KMS-11 (cell line): ENCODE results near the gene CERS6.

Source experiments
- H2AFZ ChIP-seq: fragments of 200-600 bp; sonication (generic); 2 replicates; pipeline ENCODE4 v1.6.1; 2016; ENCODE audit warnings: antibody characterized with exemption, mixed run types, low read depth
- H3K27ac ChIP-seq: fragments of 200-600 bp; sonication (generic); 2 replicates; pipeline ENCODE4 v1.6.1; 2016; ENCODE audit warnings: mild to moderate bottlenecking, mixed run types
- H3K27me3 ChIP-seq: fragments of 200-600 bp; sonication (generic); 2 replicates; pipeline ENCODE4 v1.6.1; 2017; ENCODE audit warnings: mild to moderate bottlenecking, low read depth, mixed run types, moderate library complexity; ENCODE audit not compliant: insufficient read depth
- H3K36me3 ChIP-seq: fragments of 200-600 bp; sonication (generic); 2 replicates; pipeline ENCODE4 v1.6.1; 2017; ENCODE audit warnings: mild to moderate bottlenecking, mixed run types; ENCODE audit not compliant: insufficient read depth
- H3K4me1 ChIP-seq: fragments of 200-600 bp; sonication (generic); 2 replicates; pipeline ENCODE4 v1.6.1; 2016; ENCODE audit warnings: mild to moderate bottlenecking, low read depth, mixed run types; ENCODE audit not compliant: poor library complexity, severe bottlenecking
- H3K4me2 ChIP-seq: fragments of 200-600 bp; sonication (generic); 2 replicates; pipeline ENCODE4 v1.7.0; 2016; ENCODE audit warnings: mild to moderate bottlenecking, mixed run types
- H3K4me3 ChIP-seq: fragments of 200-600 bp; sonication (generic); IDR thresholded peaks from 2 replicates; pipeline ENCODE4 v1.6.1; 2017; ENCODE audit warnings: low read depth, low read length, mixed read lengths; ENCODE audit not compliant: insufficient read depth
- H3K79me2 ChIP-seq: fragments of 200-600 bp; sonication (generic); 2 replicates; pipeline ENCODE4 v1.6.1; 2016; ENCODE audit warnings: low read depth, mixed run types; ENCODE audit not compliant: insufficient read depth
- H3K9ac ChIP-seq: fragments of 200-600 bp; sonication (generic); 2 replicates; pipeline ENCODE4 v1.6.1; 2016; ENCODE audit warnings: mild to moderate bottlenecking, mixed run types
- H4K20me1 ChIP-seq: fragments of 200-600 bp; sonication (generic); 2 replicates; pipeline ENCODE4 v1.6.1; 2016; ENCODE audit warnings: mild to moderate bottlenecking, mixed run types; ENCODE audit not compliant: insufficient read depth
- TF ChIP-seq, protein P1 (sequence below): fragments of 200-600 bp; sonication (generic); conservative IDR thresholded peaks from 2 replicates; pipeline ENCODE4 v1.6.1; 2017; ENCODE audit warnings: low read depth, mild to moderate bottlenecking, antibody characterized with exemption, low read length, moderate library complexity, mixed read lengths

CERS6 gene

GRCh38 chr2:168716839-168717238 is 260.8 kb downstream of the CERS6 start:
- Histone ChIP-seq H3K4me1 (peaks cover 6% of the 10 kb centered on the region), H3K4me3 (no peak overlapping the region), H3K4me2 (no peak overlapping the region), H3K79me2 (no peaks in the 10 kb centered on the region), H3K27ac (no peak overlapping the region), H3K9ac (no peak overlapping the region), H3K36me3 (no peaks in the 10 kb centered on the region), H4K20me1 (no peaks in the 10 kb centered on the region), H2AFZ (no peak overlapping the region), H3K27me3 (no peaks in the 10 kb centered on the region)
- TF ChIP-seq, protein P1, sequence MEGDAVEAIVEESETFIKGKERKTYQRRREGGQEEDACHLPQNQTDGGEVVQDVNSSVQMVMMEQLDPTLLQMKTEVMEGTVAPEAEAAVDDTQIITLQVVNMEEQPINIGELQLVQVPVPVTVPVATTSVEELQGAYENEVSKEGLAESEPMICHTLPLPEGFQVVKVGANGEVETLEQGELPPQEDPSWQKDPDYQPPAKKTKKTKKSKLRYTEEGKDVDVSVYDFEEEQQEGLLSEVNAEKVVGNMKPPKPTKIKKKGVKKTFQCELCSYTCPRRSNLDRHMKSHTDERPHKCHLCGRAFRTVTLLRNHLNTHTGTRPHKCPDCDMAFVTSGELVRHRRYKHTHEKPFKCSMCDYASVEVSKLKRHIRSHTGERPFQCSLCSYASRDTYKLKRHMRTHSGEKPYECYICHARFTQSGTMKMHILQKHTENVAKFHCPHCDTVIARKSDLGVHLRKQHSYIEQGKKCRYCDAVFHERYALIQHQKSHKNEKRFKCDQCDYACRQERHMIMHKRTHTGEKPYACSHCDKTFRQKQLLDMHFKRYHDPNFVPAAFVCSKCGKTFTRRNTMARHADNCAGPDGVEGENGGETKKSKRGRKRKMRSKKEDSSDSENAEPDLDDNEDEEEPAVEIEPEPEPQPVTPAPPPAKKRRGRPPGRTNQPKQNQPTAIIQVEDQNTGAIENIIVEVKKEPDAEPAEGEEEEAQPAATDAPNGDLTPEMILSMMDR, result no peak

GRCh38 chr2:168717790-168718502 is 261.9 kb downstream of the CERS6 start:
- Histone ChIP-seq H4K20me1 (no peaks in the 10 kb centered on the region), H2AFZ (no peak overlapping the region), H3K9ac (no peak overlapping the region), H3K36me3 (no peaks in the 10 kb centered on the region), H3K4me1 (no peaks in the 10 kb centered on the region), H3K79me2 (no peaks in the 10 kb centered on the region), H3K27me3 (no peaks in the 10 kb centered on the region), H3K4me2 (no peak overlapping the region), H3K4me3 (no peak overlapping the region), H3K27ac (no peak overlapping the region)
- TF ChIP-seq, protein P1, result no peak

DNA sequence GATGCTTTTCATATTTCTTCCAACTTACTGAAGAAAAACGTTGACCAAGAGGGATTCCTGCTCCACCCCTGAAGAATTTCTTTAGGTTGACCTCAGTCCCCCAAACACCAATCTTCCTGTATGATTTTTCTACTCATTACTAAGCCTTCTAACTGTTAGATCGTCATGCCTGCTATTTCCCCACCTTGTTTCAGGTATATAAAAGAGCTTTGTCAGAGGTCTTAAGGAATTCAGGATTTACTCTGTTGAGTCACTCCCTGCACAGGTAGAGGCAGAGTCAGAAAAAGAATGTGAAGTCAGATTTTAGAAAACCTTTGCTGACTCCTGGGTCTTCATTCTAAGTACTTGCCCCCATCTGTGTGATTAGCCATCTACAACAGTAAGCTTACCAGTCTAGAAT is 262.6 kb downstream of the CERS6 start:
- no peaks in the 10 kb centered on the region for H3K36me3 ChIP-seq
- no peak overlapping the region for H3K4me3 ChIP-seq
- no peak overlapping the region for H3K4me2 ChIP-seq
- no peak overlapping the region for H3K9ac ChIP-seq
- H2AFZ ChIP-seq, result no peak overlapping the region
- no peaks in the 10 kb centered on the region for H3K79me2 ChIP-seq
- H3K4me1 ChIP-seq, result no peaks in the 10 kb centered on the region
- H3K27me3 ChIP-seq, result no peaks in the 10 kb centered on the region
- no peak overlapping the region for H3K27ac ChIP-seq
- TF ChIP-seq, protein P1, result no peak
- H4K20me1 ChIP-seq, result no peaks in the 10 kb centered on the region

- Histone ChIP-seq H3K36me3 (no peaks in the 10 kb centered on the region), H3K4me3 (no peak overlapping the region), H3K27me3 (no peaks in the 10 kb centered on the region), H3K4me2 (no peak overlapping the region), H3K27ac (no peak overlapping the region), H3K9ac (no peak overlapping the region), H4K20me1 (no peaks in the 10 kb centered on the region), H3K4me1 (no peaks in the 10 kb centered on the region), H3K79me2 (no peaks in the 10 kb centered on the region), H2AFZ (no peak overlapping the region)
- TF ChIP-seq, protein P1, result no peak
These were observed 263.4 kb downstream of the CERS6 start for GRCh38 chr2:168719446-168719845.
